ENCODE measurements around the gene TBR1. TPM values are rescaled to one million over a fixed set of nuclear protein-coding genes. Genes with fewer than 3 reads are reported as not detected.

The TBR1 gene
- total and polyA plus RNA-seq, 8 donors, result 0.04 to 0.08 (median 0.07) TPM; not detected in 4

- no peak for TF ChIP-seq CTCF (IDR thresholded peaks at IDR 0.05)
- no peak overlapping the region for H3K27ac ChIP-seq
- intact Hi-C loops (cut with DNase I), result no loop called here
- DNase-seq (no peak), ATAC-seq (no peak)
- H3K27me3 ChIP-seq, result no peaks in the 10 kb centered on the region
- peaks cover 0 to 50% of the 10 kb centered on the region in 2 donors for H3K36me3 ChIP-seq
- no peaks in the 10 kb centered on the region for H3K4me1 ChIP-seq
- no peaks in the 10 kb centered on the region for H3K9me3 ChIP-seq
- H3K4me3 ChIP-seq, result no peak overlapping the region
Measured at GRCh38 chr2:161402297-161402696, 13.8 kb upstream of the TBR1 start.

GRCh38 chr2:161406316-161406715, 9.8 kb upstream of the TBR1 start:
- Histone ChIP-seq H3K4me1 (no peaks in the 10 kb centered on the region), H3K36me3 (peaks cover 0 to 34% of the 10 kb centered on the region in 2 donors), H3K27ac (no peak overlapping the region), H3K27me3 (no peaks in the 10 kb centered on the region), H3K9me3 (no peaks in the 10 kb centered on the region), H3K4me3 (no peak overlapping the region)
- intact Hi-C loops (cut with DNase I), result no loop called here
- TF ChIP-seq CTCF (IDR thresholded peaks at IDR 0.05), result no peak
- DNase-seq, result no peak
- no peak for ATAC-seq

GRCh38 chr2:161407597-161407996, 8.5 kb upstream of the TBR1 start:
- Histone ChIP-seq H3K27ac (no peak overlapping the region), H3K36me3 (peaks cover 0 to 29% of the 10 kb centered on the region in 2 donors), H3K4me3 (no peak overlapping the region), H3K27me3 (no peaks in the 10 kb centered on the region), H3K9me3 (no peaks in the 10 kb centered on the region), H3K4me1 (no peaks in the 10 kb centered on the region)
- TF ChIP-seq CTCF (IDR thresholded peaks at IDR 0.05), result no peak
- ATAC-seq (no peak), DNase-seq (no peak)
- intact Hi-C loops (cut with DNase I), result no loop called here

GRCh38 chr2:161409308-161409907, 6.7 kb upstream of the TBR1 start:
- DNase-seq, result no peak
- TF ChIP-seq CTCF (IDR thresholded peaks at IDR 0.05), result no peak
- intact Hi-C loops (cut with DNase I), result no loop called here
- Histone ChIP-seq H3K27ac (no peak overlapping the region), H3K4me1 (peaks cover 5 to 7% of the 10 kb centered on the region in 2 donors), H3K27me3 (peaks cover 7 to 17% of the 10 kb centered on the region in 2 donors), H3K9me3 (no peaks in the 10 kb centered on the region), H3K4me3 (no peak overlapping the region), H3K36me3 (peaks cover 0 to 16% of the 10 kb centered on the region in 2 donors)
- ATAC-seq, result no peak

- no peak overlapping the region for H3K4me3 ChIP-seq
- ATAC-seq, result no peak
Measured at GRCh38 chr2:161412346-161412745, 3.8 kb upstream of the TBR1 start.

More at GRCh38 chr2:161412346-161412745, 3.8 kb upstream of the TBR1 start:
- peaks cover 37 to 46% of the 10 kb centered on the region in 2 donors for H3K27me3 ChIP-seq
- intact Hi-C loops (cut with DNase I), result no loop called here
- H3K4me1 ChIP-seq, result peaks cover 11 to 29% of the 10 kb centered on the region in 2 donors
- no peaks in the 10 kb centered on the region for H3K9me3 ChIP-seq
- DNase-seq, result no peak
- no peak overlapping the region for H3K27ac ChIP-seq
- TF ChIP-seq CTCF (IDR thresholded peaks at IDR 0.05), result no peak
- H3K36me3 ChIP-seq, result peaks cover 0 to 11% of the 10 kb centered on the region in 2 donors

Measured in left lung (tissue), 10 donors.